Thyroid gland (tissue), 4 donors: Measurements from ENCODE around the gene CD83.

Source experiments
- CTCF ChIP-seq, 6 experiments: fragments of 200-600 bp in 3 of 6; fragments of 450-650 bp in 3 of 6; sonication (generic) in 3 of 6; IDR thresholded peaks; one replicate each; pipeline ENCODE4 v1.5.1; 2016 to 2019; ENCODE audit warnings: antibody characterized with exemption in 6 of 6, mild to moderate bottlenecking in 2 of 6, inconsistent platforms in 1 of 6, moderate library complexity in 1 of 6
- POLR2A ChIP-seq, 2 donors: fragments of 450-650 bp; IDR thresholded peaks; one replicate each; pipeline ENCODE4 v1.6.1; 2017; ENCODE audit warnings: antibody characterized with exemption in 2 of 2, mild to moderate bottlenecking in 2 of 2, moderate library complexity in 1 of 2

- TF ChIP-seq CTCF (IDR thresholded peaks at IDR 0.05) = no peak
- TF ChIP-seq POLR2A (IDR thresholded peaks at IDR 0.05) = no peak
These were observed 23.9 kb downstream of the CD83 start for GRCh38 chr6:14141351-14142062.
